Measurements from ENCODE around the gene ETV1. TPM values are rescaled to one million over a fixed set of nuclear protein-coding genes. Genes with fewer than 3 reads are reported as not detected.

ETV1 gene
- 10 to 100 TPM; 27.7 to 58.4 TPM for total RNA-seq

- TF ChIP-seq CTCF (IDR thresholded peaks at IDR 0.05), result peak; percentile 18 to 51
- Histone ChIP-seq H3K4me3 (peak within 1 kb of the TSS; percentile 66 to 70), H3K9me3 (no peaks in the 10 kb centered on the region), H3K27me3 (no peaks in the 10 kb centered on the region), H3K36me3 (no peaks in the 10 kb centered on the region), H3K4me1 (peaks cover 0 to 11% of the 10 kb centered on the region in 2 donors), H3K27ac (peak within 1 kb of the TSS; percentile 91 to 94)
- DNase-seq (ENCODE audit: low spot score), result peak; percentile 77
Observed at GRCh38 chr7:13989126-13989948, at the start of gene ETV1. ETV1 (minus strand) TSS chr7:13989666; CDS start chr7:13989052, 614 bp downstream.

- no peak for TF ChIP-seq CTCF (IDR thresholded peaks at IDR 0.05)
- DNase-seq (ENCODE audit: low spot score), result no peak
Observed at GRCh38 chr7:14024406-14024805, 34.9 kb upstream of the ETV1 start.

GRCh38 chr7:14023838-14024237 is 34.4 kb upstream of the ETV1 start:
- DNase-seq (ENCODE audit: low spot score), result no peak
- Histone ChIP-seq H3K36me3 (no peaks in the 10 kb centered on the region), H3K9me3 (peaks cover 0 to 8% of the 10 kb centered on the region in 2 donors), H3K4me3 (no peak overlapping the region), H3K27me3 (no peaks in the 10 kb centered on the region), H3K4me1 (no peaks in the 10 kb centered on the region), H3K27ac (no peak overlapping the region)
- TF ChIP-seq CTCF (IDR thresholded peaks at IDR 0.05), result no peak

More at GRCh38 chr7:14024406-14024805, 34.9 kb upstream of the ETV1 start:
- H3K27me3 ChIP-seq, result no peaks in the 10 kb centered on the region
- no peaks in the 10 kb centered on the region for H3K4me1 ChIP-seq
- no peaks in the 10 kb centered on the region for H3K36me3 ChIP-seq
- H3K9me3 ChIP-seq, result peaks cover 0 to 3% of the 10 kb centered on the region in 2 donors
- no peak overlapping the region for H3K4me3 ChIP-seq
- H3K27ac ChIP-seq, result no peak overlapping the region

GRCh38 chr7:14023342-14023741 is 33.9 kb upstream of the ETV1 start:
- Histone ChIP-seq H3K36me3 (no peaks in the 10 kb centered on the region), H3K9me3 (peaks cover 0 to 8% of the 10 kb centered on the region in 2 donors), H3K4me3 (no peak overlapping the region), H3K4me1 (no peaks in the 10 kb centered on the region), H3K27me3 (no peaks in the 10 kb centered on the region), H3K27ac (no peak overlapping the region)
- TF ChIP-seq CTCF (IDR thresholded peaks at IDR 0.05), result no peak
- DNase-seq (ENCODE audit: low spot score), result no peak

GRCh38 chr7:14021069-14021468 is 31.6 kb upstream of the ETV1 start:
- H3K9me3 ChIP-seq, result peaks cover 0 to 8% of the 10 kb centered on the region in 2 donors
- no peak overlapping the region for H3K27ac ChIP-seq
- TF ChIP-seq CTCF (IDR thresholded peaks at IDR 0.05), result no peak
- H3K4me3 ChIP-seq, result no peak overlapping the region
- H3K27me3 ChIP-seq, result no peaks in the 10 kb centered on the region
- no peak for DNase-seq (ENCODE audit: low spot score)
- H3K36me3 ChIP-seq, result no peaks in the 10 kb centered on the region
- H3K4me1 ChIP-seq, result no peaks in the 10 kb centered on the region

All from right atrium auricular region (tissue), 2 donors.